Measurements from ENCODE around the gene ALDH3B2.
"Not testable (repeated sequence)": the region's sequence is repeated elsewhere in the genome, so short reads cannot be mapped to it uniquely, and the experiment has no call there.

The ALDH3B2 gene

DNA sequence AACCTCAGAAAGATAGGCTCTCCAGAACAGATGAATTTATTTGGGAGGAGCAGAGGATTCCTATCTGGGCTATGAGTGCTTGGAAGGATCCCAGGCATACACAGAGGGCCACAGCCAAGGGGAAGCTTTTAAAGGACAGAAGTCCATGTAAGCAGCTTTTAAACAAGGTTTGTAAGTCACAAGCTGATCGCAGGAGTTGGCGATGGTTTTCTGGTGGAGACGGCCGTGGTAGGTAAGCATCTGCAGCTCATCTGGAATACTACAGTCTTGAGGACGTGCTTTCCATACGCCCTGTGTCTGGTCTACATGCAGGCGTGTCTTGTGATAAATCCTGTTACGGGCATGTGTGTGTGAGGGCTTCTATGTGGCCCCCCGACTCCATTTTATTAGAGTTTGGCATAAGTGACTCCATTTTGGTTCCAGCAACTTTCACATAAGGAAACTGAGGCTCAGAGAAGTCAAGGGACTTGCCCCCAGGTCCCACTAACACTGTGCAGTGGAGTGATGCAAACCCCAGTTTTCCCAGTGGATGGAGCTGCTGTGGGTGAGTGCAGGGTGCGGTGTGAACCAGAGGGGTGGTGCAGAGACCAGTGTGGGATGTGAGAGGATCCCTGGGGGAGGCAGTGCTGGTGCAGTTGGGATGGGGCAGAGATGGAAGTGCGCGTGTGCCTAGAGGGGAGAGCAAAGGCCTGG is 12.1 kb downstream of the ALDH3B2 start:
- no peak for DNase-seq (ENCODE audit: low read depth, low spot score)

DNA sequence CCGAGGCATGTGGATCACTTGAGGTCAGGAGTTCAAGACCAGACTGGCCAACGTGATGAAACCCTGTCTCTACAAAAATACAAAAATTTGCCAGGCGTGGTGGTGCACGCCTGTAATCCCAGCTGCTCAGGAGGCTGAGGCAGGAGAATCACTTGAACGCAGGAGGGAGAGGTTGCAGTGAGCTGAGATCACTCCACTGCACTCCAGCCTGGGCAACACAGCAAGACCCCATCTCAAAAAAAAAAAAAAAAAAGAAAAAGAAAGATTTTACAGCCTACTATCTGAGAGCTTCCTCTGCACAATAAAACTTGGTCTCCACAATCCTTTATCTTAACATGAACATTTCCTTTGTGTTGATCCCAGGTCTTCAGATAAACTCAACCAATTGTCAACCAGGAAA is 13.7 kb downstream of the ALDH3B2 start:
- DNase-seq (ENCODE audit: low read depth, low spot score) = not testable (repeated sequence)

DNA sequence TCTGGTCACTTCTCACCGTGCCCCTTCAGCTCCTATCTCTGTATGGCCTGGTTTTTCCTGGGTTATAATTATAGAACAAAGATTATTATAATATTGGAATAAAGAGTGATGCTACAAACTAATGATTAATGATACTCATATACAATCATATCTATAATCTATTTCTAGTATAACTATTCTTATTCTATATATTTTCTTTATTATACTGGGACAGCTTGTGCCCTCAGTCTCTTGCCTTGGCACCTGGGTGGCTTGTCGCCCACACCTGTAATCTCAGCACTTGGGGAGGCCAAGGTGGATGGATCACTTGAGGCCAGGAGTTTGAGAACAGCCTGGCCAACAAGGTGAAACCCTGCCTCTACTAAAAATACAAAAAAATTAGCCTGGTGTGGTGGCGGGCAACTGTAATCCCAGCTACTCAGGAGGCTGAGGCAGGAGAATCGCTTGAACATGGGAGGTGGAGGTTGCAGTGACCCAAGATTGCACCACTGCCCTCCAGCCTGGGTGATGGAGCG is 14.7 kb downstream of the ALDH3B2 start:
- not testable (repeated sequence) for DNase-seq (ENCODE audit: low read depth, low spot score)

DNA sequence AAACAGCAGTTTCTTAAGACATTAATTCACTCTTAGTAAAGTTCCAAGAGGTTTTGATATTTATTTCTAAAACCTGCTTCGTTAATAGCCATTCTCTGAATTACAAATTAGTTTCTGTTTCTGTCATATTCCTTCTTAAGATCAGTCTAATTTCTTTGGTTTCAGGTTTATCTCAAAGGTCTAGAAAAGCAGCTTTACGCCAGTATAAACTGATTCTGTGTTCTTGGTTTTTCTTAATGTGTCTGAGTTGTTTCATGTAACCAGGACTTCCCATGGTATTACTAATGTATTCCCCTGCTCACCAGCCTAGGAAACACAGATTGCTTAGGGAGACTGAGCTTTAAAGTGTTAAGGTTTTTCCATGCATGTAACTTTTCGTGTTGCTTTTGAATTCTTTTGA is 17.1 kb downstream of the ALDH3B2 start:
- no peak for DNase-seq (ENCODE audit: low read depth, low spot score)

DNA sequence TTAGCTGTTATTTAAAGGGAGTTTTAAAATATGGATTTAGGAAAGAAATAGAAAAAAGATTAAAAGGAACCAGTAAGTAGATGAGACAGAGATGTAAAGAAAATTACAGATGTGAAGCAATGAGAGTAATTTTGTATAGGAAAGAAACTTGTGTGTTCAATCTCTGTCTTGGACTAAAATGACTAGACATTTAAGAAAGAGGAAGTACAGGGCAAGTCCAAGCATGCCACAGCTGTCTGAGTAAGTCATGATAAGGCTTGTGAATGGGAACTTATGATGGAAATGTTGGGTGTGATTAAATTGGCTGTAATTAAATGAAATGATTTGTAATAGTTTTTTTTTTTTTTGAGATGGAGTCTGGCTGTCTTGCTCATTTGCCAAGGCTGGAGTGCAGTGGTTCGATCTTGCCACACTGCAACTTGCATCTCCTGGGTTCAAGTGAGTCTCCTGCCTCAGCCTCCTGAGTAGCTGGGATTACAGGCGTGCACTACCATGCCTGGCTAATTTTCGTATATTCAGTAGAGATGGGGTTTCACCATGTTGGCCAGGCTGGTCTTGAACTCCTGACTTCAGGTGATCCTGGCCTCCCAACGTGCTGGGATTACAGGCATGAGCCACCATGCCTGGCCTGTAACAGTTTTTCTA is 18.0 kb downstream of the ALDH3B2 start:
- no peak for DNase-seq (ENCODE audit: low read depth, low spot score)

DNA sequence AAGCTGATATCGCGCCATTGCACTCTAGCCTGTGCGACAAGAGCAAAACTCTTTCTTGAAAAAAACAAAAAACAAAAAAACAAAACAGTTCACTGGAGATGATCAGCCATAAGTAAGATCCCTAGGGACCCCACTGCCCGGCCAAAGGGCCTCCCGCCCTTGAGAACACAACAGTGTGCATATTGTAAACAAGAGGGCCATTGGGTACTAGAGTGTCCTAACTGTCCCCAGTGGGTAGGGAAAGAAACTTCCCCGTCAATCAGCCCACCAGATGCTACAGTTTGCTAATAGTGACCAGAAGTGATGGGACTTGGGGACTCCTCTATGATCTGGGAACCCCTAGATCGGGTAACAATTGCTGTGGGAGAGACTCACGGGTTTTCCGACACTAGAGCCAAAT is 20.2 kb downstream of the ALDH3B2 start:
- DNase-seq (ENCODE audit: low read depth, low spot score) = no peak

DNA sequence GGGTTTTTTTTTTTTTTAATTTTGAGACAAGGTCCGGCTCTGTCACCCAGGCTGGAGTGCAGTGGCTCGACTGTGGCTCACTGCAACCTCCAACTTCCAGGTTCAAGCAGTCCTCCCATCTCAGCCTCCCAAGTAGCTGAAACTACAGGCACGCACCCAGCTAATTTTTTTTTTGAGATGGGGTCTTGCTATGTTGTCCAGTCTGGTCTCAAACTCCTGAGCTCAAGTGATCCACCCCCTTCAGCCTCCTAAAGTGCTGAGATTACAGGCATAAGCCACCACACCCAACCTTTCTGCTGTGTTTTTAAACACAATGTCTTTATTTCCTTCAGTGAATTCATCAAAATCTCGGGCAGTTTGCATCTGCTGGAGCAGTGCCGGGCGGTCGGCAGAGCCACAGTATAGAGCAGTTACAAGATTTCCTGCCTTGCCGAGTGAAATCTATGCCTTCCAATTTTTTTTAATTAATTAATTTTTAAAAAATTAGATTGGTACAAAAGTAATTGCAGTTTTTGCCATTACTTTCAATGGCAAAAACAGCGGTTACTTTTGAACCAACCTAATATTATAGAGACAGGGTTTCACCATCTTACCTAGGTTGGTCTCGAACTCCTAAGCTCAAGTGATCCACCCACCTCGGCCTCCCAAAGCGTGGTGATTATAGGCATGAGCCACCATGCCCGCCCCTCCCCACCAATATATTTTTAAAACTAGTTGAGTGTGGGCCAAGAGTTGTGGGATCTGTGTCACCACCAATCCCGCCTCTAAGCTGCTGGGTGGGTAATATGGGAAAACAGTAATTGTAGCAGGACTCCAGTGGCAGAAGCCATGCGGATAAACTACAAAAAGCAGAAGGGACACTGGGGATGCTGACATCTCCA is 21.2 kb downstream of the ALDH3B2 start:
- no peak for DNase-seq (ENCODE audit: low read depth, low spot score)

DNA sequence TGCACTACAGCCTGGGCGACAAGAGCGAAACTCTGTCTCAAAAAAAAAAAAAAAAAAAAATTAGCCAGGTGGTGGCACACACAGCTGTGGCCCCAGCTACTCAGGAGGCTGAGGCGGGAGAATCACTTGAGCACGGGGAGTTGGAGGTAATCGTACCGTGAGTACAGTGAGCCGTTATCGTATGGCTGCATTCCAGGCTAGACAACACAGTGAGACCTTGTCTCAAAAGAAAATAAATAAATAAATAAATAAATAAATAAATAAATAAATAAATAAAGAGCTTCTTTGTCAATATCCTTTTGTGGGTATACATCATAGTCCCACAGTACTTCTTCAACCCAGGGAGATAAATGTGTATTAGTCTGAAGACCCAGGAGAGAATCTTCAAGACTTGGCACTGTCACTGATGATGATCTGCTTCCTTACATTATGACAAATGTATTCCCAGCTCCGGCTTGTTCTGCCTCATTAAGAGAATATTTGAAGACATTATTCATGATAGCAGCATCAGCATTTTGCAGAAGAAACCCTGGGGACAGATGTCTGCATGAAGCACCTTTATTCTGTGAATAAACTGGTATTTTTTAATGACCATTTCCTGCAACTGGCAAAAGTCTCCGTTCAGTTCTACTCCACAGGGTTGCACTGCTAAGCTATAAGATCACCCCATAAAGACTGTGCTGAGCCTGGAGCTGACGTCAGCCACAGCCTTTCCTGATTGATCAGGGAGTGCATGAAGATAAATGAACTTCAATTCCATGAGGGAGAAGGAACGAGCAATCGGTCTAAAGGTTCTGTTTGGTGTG is 22.2 kb downstream of the ALDH3B2 start:
- no peak for DNase-seq (ENCODE audit: low read depth, low spot score)

DNA sequence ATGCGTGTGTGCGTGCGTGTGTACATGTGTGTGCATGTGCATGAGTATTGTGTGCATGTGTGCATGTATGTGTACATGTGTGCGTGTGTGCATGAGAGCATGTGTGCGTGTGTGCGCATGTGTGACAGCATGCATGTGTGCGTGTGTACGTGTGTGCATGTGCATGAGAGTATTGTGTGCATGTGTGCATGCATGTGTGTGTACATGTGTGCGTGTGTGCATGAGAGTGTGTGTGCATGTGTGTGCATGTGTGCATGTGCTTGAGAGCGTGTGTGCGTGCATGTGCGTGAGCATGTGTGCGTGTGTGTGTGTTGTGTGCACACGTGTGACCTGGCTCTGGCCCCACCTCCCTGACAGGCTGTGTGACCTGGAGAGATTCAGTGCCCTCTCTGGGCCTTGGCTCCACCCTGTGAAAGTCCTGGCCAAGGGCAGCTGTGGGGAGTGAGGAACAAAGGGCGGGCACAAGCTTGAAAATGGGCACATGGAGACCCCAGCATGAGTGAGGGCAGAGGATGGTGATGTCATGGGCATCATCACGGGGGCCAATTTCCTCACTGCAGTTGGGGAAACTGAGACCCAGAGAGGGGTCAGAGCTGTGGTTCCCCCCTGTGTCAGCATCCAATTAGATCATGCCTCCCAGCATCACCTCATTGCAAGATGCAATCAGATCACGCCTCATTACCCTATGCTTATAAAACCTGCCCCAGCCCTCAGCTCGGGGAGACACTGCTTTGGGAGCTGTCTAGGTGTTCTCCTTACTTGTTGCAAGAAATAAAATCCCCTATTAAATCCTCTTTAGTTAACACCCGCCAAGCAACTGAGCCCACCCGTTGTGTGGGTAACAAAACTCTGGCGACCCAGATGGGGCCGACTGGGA is 24.6 kb downstream of the ALDH3B2 start:
- DNase-seq (ENCODE audit: low read depth, low spot score) = no peak

DNA sequence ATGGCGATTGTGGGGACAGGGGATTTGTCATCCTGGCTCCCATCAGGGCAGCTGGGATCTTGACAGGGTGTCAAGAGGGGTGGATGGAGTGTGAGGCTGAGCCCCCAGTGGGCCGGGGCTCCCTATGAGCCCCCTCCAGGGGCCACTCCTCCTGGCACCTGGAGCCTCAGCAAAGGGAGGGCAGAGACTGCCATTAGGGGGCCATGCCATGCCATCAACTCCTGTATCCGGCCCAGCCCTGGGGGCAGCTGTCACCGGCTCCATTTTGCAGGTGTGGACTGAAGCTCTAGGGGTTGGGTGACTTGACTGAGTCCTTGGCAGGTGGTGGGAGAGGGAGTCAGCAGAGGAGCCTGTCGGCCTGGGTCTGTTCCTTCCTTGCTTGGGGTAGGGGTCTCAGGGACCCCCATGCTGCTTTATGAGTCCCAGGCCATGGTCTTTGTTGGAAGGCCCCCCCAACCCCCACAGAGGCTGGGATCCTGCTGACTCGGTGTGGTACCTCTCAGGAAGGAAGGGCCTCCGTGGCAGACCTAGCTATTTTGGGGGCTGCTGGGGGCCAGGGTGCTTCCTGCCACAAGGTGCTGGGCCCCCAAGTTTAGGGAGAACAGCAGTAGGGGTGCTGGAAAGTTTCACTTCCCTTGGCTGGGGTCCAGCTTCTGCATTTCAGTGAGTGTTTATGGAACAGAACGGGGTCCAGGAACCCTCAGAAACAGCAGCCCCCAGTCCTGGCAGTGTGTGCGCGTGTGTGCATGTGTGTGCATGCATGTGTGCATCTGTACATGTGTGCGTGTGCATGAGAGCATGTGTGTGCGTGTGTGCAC is 25.4 kb downstream of the ALDH3B2 start:
- no peak for DNase-seq (ENCODE audit: low read depth, low spot score)

DNA sequence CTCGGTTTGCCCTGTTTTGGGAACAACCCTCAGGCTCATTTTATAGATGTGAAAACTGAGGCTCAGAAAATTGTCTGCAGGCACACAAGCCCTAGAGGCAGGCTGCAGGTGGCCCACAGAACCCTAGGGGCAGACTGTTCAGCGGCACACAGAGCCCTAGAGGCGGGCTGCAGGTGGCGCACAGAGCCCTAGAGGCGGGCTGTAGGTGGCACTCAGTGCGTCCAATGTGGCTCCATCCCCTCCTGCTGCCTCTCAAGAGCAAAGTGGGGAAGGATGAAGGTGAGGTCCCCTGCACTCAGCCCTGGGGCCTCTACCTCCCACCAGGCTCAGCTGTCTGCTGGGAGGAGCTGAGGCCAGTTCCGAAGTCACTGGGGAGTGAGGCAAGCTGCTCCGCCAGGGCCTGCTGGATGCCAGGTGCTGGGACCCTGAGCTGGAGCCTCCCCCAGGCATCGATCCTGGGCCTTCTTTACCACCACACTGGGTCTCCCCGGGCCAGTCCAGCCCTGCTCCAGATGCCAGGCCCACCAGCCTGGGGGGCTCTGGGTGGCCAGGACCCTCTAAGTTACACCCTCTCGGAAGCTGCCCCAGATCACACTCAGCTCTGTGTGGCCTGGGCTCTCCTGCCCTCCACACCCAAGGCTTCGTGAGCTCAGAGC is 26.2 kb downstream of the ALDH3B2 start:
- no peak for DNase-seq (ENCODE audit: low read depth, low spot score)

DNA sequence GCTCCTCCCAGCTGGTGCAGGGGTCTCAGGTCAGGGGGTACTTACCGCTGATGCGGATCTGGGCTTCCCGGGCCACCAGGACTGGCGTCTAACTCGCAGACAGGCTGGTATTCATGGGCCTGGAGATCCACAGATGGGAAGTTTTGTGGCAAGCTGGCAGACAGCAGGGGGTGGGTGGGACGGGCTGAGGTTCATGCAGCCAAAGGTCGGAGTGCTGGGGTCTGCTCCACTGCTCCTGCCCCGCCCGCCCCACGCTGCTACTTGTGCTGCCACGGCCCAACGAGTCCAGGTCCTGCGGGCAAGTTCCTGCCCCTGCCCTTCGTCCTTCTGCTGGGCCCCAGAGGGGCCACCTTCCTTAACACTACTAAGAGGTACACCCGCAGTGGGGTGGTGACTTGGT is 27.0 kb downstream of the ALDH3B2 start:
- no peak for DNase-seq (ENCODE audit: low read depth, low spot score)

DNA sequence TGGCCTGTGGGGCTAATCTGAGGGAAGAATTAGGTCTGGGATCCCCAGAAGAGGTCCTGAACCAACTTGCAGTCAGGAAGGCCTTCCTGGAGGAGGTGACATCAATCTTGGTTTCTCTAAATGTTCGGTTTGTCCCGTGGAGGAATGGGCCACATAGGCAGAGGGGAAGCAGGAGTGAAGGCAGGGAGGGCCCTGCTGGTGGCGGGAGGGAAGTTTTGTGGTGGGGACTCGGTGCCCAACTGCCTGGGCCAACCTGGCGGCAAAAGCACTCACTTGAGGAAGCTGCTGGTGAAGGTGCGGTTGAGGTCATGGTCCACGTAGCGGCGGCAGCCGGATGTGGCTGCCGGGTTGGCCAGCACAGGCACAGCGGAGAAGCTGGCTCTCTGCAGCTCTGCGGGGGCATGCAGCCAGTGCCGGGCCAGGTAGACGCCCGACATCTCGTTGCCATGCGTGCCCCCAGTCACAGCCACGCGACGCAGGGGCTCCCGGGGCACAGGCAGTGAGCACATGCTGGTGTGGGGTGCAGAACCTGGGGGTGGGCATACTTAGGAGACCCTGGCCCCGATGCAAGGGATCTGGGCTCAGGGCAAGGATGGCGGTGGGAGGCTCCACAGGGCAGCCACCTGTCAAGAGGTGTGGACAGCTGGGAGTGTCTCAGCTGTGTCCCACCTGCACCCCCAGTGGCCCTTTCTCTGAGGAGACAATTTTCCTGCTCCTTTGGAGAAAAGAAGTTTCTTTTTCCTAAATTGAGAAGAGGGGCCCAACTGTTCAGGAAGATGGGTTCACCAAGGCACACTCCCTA is 27.7 kb downstream of the ALDH3B2 start:
- DNase-seq (ENCODE audit: low read depth, low spot score) = no peak

DNA sequence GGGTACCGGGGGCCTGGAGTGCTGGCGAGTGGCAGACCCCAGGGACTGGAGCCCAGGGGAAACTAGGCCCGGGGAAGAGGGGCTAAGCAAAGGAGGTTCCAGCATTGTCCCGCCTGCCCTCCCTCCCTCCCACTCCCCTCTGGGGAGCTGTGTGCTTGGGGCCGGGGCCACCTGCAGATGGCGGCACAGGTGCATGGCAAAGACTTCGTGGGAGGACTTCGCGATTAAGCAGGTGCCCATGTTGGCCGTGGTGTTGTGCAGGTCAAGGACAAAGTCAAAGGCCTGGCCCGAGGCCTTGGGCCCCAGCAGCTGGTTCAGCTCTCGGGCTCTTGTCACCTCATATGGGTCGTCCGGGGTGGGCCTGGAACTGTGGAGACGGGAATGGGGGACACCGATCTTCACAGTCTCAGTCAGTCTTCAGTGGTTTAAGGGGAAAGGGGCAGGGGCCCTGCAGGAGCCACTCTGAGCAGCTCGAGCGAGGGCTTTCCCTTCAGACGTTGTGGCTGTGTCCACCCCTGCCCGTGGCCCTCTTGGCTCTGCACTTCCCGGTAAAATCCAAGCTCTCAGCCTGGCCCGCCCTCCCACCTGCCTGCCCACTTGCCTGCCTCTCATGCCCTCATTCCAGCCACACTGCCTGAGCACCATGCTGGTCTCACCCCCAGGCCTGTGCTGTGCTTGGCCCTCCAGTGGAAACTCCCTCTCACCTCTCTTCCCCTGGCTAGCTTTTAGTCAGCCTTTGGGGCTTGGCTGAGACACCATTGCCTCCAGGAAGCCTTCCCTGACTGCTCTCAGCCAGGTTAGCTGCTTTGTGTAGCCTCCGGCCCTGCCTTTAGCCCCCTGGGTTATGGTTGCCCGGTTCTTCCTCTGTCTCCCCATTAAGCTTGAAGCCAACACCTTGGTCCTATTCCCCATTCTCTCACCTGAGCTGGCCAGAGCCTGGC is 28.6 kb downstream of the ALDH3B2 start:
- no peak for DNase-seq (ENCODE audit: low read depth, low spot score)

DNA sequence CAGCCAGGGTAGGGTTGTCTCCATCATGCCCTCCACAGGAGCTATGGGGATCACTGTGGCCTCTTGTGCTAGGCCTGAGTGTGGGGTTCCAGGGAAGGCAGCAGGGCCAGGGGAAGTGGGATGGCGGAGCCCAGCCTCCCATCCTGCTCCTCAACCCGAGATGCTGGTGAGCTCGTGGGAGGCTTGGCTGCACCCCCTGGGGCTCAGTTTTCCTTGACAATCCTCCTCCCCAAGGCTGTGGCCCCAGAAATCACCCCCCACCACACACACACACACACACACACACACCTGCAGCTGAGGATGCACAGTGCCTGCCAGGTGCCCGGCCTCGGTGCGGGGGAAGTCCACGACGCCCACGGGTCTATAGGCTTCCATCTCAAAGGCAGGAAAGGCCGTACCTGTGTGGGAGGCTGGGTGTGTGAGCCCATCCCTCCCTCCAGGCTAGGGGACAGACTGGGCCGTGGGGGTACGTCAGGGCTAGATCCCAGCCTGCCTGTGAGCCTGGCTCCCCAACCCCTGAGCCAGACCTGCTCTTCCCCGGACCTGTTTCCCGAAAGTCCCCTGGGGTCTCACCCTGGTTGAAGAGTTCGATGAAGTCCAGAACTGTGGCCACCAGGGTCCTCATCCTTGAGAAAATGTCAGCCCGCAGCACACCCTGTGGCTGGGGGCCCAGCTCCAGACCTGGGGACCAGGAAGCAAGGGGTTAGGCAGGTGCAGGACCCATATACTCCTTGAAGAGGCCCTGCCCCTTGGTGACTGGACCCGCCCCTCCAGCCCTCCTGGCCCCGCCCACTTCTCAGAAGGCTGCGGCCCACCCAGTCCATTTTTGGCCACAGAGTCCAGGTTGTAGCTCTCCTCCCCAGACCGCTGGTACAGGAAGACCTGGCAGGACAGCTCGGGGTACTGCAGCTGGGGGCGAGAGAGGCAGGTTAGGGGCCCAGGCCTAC is 29.7 kb downstream of the ALDH3B2 start:
- no peak for DNase-seq (ENCODE audit: low read depth, low spot score)

DNA sequence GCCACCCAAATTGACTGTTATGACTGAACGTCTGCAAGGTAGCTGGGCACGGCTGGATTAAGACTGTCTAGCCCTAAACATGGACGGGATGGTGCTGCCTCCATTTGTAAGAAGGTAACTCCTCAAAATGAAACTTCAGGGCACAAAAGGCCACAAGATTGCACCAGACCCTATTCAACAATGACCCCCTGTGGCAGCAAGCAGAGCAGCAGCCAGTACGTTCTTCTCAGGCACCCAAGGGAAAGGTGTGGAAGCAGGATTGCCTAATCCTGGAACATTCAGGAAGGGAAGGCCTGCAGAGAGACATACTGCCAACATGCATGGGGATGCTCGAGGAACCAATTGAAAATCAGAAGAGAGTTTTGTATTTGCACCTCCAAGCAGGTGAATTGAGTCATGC is 30.4 kb downstream of the ALDH3B2 start:
- DNase-seq (ENCODE audit: low read depth, low spot score) = no peak
